HepG2 (cell line): Measurements from ENCODE around the gene KLHDC4. TPM values are rescaled to one million over a fixed set of nuclear protein-coding genes. Genes with fewer than 3 reads are reported as not detected.

ENCODE experiments used
- HNF1A ChIP-seq, 2 experiments: sonication (generic) in 1 of 2; formaldehyde crosslinking in 1 of 2; IDR thresholded peaks; 2 replicates each; pipeline versions ENCODE4 v1.4.0 to v1.6.1; 2016 to 2020; ENCODE audit warnings: borderline replicate concordance in 1 of 2, low read depth in 1 of 2, mild to moderate bottlenecking in 1 of 2, missing genetic modification reagents in 1 of 2
- IRF1 ChIP-seq: sonication (generic); formaldehyde crosslinking; IDR thresholded peaks from 2 replicates; pipeline ENCODE4 v1.4.0; 2020; ENCODE audit warnings: low read depth, mild to moderate bottlenecking, missing genetic modification reagents
- TOE1 ChIP-seq: sonication (generic); formaldehyde crosslinking; IDR thresholded peaks from 2 replicates; pipeline ENCODE4 v1.4.0; 2020; ENCODE audit warnings: mild to moderate bottlenecking, missing genetic modification reagents
- ZBTB38 ChIP-seq: sonication (generic); formaldehyde crosslinking; IDR thresholded peaks from 2 replicates; pipeline ENCODE4 v1.5.1; 2020; ENCODE audit warnings: mild to moderate bottlenecking, missing genetic modification reagents
- ZNF101 ChIP-seq: sonication (generic); formaldehyde crosslinking; IDR thresholded peaks from 2 replicates; pipeline ENCODE4 v1.4.0; 2020; ENCODE audit warnings: mild to moderate bottlenecking, low read depth, missing genetic modification reagents, borderline replicate concordance
- ZNF773 ChIP-seq: sonication (generic); formaldehyde crosslinking; IDR thresholded peaks from 2 replicates; pipeline ENCODE4 v1.4.0; 2020; ENCODE audit warnings: missing genetic modification reagents, borderline replicate concordance
- ZNF790 ChIP-seq: sonication (generic); formaldehyde crosslinking; IDR thresholded peaks from 2 replicates; pipeline ENCODE4 v1.8.0; 2022; ENCODE audit warnings: missing genetic modification reagents, mild to moderate bottlenecking, borderline replicate concordance
- polyA plus RNA-seq, 8 experiments: library from polyadenylated mRNA; depleted of rRNA in 3 of 8; stranded (reverse) in 7 of 8; unstranded in 1 of 8; fragments of >200 nt; fragmentation: Illumina TruSeq in 4 of 8; extraction: Trizol in 4 of 8; gene quantifications; 2 replicates each; pipeline versions ENCODE4 v1.2.1 to v1.2.3, GENCODE V29; 2011 to 2016; ENCODE audit warnings: low read depth in 4 of 8, missing spikeins in 1 of 8, mixed read lengths in 1 of 8; ENCODE audit not compliant: insufficient read depth in 1 of 8
- total RNA-seq, 5 experiments: library from RNA; depleted of rRNA; stranded (reverse); fragments of >200 nt; fragmentation: Illumina TruSeq; extraction: Trizol; gene quantifications; 2 replicates each; pipeline ENCODE4 v1.2.3, GENCODE V29; 2016; ENCODE audit warnings: low read depth in 1 of 5
- TF ChIP-seq, protein P1 (sequence below): sonication (generic); formaldehyde crosslinking; IDR thresholded peaks from 2 replicates; pipeline ENCODE4 v1.8.0; 2022; ENCODE audit warnings: missing genetic modification reagents, mild to moderate bottlenecking, moderate library complexity, borderline replicate concordance
- TF ChIP-seq, protein P2 (sequence below): IDR thresholded peaks from 2 replicates; pipeline ENCODE4 v1.6.1; 2016; ENCODE audit warnings: low read depth, missing genetic modification reagents, missing compliant biosample characterization

Gene KLHDC4
- total and polyA plus RNA-seq, 2 of the 13 experiments (the other 11 are each of a cell fraction or from before 2014, with no cell fraction given): 18.7 to 31.8 TPM

GRCh38 chr16:87735270-87736007 is 30.3 kb downstream of the KLHDC4 start (continued):
- TF ChIP-seq HNF1A (IDR thresholded peaks at IDR 0.05; ENCODE audit: low read depth): no peak
- no peak for TF ChIP-seq HNF1A (CRISPR knock-in tag; IDR thresholded peaks at IDR 0.05; ENCODE audit: borderline replicate concordance)
- TF ChIP-seq, protein P1, sequence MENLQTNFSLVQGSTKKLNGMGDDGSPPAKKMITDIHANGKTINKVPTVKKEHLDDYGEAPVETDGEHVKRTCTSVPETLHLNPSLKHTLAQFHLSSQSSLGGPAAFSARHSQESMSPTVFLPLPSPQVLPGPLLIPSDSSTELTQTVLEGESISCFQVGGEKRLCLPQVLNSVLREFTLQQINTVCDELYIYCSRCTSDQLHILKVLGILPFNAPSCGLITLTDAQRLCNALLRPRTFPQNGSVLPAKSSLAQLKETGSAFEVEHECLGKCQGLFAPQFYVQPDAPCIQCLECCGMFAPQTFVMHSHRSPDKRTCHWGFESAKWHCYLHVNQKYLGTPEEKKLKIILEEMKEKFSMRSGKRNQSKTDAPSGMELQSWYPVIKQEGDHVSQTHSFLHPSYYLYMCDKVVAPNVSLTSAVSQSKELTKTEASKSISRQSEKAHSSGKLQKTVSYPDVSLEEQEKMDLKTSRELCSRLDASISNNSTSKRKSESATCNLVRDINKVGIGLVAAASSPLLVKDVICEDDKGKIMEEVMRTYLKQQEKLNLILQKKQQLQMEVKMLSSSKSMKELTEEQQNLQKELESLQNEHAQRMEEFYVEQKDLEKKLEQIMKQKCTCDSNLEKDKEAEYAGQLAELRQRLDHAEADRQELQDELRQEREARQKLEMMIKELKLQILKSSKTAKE: no peak
- no peak for TF ChIP-seq ZNF773 (CRISPR knock-in tag)
- TF ChIP-seq, protein P2, sequence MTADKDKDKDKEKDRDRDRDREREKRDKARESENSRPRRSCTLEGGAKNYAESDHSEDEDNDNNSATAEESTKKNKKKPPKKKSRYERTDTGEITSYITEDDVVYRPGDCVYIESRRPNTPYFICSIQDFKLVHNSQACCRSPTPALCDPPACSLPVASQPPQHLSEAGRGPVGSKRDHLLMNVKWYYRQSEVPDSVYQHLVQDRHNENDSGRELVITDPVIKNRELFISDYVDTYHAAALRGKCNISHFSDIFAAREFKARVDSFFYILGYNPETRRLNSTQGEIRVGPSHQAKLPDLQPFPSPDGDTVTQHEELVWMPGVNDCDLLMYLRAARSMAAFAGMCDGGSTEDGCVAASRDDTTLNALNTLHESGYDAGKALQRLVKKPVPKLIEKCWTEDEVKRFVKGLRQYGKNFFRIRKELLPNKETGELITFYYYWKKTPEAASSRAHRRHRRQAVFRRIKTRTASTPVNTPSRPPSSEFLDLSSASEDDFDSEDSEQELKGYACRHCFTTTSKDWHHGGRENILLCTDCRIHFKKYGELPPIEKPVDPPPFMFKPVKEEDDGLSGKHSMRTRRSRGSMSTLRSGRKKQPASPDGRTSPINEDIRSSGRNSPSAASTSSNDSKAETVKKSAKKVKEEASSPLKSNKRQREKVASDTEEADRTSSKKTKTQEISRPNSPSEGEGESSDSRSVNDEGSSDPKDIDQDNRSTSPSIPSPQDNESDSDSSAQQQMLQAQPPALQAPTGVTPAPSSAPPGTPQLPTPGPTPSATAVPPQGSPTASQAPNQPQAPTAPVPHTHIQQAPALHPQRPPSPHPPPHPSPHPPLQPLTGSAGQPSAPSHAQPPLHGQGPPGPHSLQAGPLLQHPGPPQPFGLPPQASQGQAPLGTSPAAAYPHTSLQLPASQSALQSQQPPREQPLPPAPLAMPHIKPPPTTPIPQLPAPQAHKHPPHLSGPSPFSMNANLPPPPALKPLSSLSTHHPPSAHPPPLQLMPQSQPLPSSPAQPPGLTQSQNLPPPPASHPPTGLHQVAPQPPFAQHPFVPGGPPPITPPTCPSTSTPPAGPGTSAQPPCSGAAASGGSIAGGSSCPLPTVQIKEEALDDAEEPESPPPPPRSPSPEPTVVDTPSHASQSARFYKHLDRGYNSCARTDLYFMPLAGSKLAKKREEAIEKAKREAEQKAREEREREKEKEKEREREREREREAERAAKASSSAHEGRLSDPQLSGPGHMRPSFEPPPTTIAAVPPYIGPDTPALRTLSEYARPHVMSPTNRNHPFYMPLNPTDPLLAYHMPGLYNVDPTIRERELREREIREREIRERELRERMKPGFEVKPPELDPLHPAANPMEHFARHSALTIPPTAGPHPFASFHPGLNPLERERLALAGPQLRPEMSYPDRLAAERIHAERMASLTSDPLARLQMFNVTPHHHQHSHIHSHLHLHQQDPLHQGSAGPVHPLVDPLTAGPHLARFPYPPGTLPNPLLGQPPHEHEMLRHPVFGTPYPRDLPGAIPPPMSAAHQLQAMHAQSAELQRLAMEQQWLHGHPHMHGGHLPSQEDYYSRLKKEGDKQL: no peak
- TF ChIP-seq TOE1 (CRISPR knock-in tag): no peak
- no peak for TF ChIP-seq ZBTB38
- TF ChIP-seq ZNF790: no peak
- no peak for TF ChIP-seq ZNF101 (CRISPR knock-in tag)
- no peak for TF ChIP-seq IRF1 (CRISPR knock-in tag)
